ENCODE data around the gene DOK7.

Gene DOK7

DNA sequence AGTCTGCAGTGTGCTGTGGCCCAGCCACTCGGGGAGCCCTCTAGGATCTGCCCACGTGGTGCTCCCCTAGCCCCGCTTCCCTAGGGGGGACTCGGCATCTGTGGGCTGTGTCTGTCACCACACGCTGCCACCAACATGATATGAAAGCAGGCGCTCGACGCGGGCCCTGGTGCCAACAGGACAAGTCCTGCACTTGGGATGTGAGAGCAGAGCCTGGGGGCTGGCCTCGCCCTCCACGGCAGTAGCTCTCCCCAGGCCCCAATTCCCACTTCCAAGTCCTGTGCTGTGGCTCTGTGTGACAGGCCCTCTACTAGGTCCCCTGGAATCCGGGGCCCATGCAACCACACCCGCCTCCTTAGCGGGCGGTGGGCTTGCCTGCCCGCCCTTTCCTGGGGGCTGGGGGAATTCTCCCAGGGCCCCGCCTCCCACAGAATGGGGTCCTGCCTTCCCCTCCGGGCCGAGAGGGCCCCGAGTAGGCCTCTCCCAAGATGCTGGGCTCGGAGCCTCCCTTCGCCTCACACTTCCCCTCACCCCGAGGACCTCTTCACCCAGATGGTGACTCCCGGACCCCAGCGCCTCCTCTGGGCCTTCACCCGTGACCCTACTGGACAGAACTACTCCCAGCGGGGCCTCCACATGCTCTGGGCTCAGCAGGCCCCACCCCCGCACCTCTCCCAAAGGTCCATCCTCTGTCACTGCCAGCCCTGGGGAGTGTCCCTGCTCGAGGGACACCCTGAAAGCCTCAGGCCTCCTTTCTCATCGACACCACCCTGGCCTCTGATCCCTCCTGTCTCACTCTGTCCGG, 57.9 kb downstream of the DOK7 start:
- DNase-seq (ENCODE audit: low read depth): no peak

DNA sequence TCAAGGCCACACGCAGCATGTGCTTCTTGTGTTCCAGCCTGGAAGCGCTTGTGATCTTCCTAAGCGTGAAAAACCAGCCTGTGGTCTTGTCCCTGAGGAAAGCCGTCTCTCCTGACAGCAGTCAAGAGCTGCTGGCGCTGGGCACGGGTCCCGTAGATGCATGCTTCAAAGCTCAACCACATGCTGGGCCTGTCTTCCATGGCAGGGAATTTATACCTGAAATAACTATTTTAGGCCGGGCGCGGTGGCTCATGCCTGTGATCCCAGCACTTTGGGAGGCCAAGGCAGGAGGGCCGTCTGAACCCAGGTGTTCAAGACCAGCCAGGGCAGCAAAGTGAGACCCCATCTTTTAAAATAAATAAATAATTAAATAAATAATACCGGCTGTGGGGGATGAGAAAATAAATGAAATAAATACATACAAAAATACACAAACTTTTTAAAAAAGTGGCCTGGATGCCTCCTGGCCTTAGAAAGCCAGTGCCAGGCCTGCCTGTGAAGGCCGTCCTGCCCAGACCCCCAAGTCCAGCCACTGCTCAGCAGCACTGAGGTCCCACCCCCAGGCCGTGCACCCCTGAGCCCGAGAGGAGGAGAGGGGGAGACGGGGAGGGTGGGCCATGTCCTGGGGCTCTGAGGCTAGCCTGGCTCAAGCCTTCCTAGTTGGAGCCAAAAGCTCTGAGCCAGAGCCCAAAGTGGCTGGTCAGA, 58.7 kb downstream of the DOK7 start:
- DNase-seq (ENCODE audit: low read depth): no peak

DNA sequence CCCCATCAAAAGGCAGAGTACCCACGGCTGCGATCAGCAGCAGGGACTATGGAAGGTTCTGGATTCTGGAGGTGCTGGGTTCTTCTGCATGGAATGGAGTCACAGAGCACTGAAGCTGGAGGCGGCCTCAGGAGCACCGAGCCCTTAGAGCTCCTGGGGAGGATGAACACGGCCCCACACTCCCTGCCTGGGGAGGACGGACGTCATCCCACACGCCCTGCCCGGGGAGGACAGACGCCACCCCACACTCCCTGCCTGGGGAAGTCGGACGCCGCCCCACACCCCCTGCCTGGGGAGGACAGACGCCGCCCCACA, 59.2 kb downstream of the DOK7 start:
- no peak for DNase-seq (ENCODE audit: low read depth)

DNA sequence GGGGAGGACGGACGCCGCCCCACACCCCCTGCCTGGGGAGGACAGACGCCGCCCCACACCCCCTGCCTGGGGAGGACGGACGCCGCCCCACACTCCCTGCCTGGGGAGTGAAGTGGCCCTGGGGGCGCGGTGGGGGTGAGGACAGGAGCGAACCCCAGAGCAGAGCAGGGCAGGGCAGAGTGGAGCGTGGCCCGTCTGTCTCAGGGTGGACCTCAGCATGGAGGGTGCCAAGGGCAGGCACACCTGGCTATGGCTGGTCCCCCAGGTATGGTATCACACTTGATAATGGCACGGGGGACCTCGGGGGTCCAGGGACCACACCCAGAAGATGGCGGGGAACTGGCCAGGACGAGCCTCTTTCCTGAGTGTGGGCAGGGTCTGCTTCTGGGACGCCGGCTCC, 59.5 kb downstream of the DOK7 start:
- DNase-seq (ENCODE audit: low read depth): no peak

DNA sequence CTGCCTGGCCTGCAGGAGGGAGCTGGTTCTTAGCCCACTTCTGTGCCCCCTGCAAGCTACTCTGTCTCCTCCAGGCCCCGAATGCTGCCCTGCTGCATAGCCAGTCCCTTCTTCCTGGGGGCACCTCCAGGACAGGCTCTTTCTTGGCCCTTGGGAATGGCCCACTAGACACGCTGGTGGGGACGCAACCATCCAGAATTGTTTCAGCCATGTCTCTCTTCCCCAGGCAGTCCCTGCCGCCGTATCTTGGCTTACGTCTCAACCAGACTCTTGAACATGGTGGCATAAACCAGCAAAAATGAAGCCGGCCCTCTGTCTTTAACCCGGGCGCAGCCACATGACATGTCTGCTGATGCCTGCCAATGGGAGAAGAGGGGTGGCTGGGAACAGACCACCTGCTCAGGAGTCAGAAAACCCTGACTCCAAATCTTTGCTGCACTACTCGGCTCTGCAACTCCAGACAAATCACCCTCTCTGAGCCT, 60.1 kb downstream of the DOK7 start:
- no peak for DNase-seq (ENCODE audit: low read depth)

DNA sequence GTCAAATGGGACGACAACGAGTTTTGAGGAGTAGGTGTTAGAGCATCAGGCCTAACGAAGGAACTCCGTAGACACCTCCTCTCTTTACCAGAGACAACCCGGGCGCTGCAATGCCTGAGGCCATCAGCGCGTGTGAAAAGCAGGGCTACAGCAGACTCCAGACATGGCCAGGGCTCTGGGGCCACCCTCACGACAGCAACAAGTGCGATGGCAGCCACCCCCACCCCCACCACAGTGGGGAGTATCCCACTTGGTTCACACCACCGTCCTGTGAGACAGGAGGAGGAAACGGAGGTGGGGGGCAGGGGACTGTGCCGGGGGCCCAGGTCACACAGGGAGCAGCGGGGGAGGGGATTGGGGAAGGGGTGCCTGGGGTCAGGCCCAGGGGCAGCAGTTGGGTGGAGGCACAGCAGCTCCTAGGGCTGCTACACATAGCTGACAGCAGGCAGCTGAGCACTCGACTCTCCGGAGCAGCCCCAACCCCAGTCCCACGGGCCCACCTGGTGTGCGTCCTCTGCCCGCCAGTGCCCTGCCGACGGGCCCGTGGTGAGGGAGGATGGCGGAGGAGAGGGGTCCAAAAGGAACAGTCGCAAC, 60.6 kb downstream of the DOK7 start:
- DNase-seq (ENCODE audit: low read depth): no peak

DNA sequence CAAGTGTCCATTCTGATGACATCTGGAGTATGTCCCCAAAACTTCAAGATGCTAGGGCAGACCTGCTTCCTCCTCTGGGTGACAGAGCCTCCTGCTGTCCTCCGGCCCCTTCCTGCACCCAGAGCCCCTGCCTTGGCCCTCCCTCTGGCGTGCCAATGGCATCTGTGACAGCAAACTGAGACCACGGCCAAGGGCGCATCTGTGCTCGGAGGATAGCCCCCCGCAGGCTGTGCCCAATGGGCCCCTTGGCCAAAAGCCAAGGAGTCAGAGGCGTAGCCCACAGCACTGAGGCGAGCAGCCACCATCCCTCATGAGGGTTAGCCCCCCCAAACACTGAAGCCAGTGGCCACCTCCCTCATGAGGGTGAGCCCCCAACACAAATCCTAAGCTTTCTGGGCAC, 61.2 kb downstream of the DOK7 start:
- DNase-seq (ENCODE audit: low read depth): no peak

DNA sequence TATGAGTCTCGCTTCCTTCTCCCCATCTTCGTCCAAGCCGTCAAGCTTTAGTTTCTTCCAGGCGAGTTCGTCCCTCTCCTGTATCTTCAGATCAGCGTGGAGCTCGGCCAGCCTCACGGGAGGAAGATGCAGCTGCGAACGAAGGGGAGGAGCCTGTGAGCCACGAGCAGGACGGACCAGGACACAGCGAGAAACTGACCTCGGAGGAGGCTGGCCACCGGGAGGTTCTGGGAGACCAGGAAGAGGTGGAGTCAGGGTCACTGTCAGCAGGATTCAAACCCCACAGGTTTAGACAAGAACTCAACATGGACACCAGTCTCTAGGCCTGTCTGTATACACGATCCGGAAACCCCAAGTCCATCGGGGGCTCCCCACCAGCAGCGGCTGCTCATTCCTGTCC, 61.8 kb downstream of the DOK7 start:
- DNase-seq (ENCODE audit: low read depth): no peak

DNA sequence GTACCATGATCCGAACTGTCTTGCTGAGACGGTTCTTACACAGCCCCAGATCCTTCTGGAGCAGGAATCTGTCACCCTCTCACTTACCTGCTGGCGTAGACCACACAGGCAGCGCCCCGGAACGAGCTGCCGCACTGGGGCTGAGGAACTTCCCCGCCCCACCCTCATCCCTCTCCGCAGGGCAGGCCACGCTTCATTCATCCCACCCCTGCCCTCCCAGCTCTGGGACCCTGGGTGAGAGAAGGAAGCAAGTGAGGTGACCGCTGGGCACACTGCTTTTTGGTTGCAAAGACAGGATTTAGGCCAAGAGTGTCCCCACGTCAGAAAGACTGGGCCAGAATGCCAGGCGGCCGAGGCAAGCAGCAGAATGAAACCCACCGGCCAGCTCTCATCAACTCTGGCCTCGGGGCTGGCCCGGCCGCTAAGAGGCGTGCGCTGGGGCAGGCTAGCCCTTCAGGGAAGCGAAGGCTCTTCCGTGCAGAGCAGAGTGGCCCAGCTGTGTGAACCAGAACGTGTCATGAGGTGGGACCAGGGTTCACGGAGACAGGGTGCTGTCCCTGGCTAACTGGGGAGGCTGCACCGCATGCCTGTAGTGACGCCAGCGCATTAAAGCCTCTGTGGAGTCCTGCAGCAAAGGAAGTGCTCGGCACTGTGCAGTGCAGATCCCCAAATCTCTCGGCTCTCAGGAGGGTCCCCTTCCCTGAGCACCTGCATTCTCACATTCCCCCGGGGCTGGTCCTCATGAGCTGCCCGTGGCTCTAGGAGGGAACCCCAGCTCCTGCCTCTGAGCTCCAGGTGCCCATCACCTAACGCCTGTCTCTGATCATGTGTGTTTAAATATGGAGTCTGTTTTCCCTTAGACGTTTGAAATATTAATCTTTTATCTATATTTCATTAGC, 62.7 kb downstream of the DOK7 start:
- DNase-seq (ENCODE audit: low read depth): no peak

DNA sequence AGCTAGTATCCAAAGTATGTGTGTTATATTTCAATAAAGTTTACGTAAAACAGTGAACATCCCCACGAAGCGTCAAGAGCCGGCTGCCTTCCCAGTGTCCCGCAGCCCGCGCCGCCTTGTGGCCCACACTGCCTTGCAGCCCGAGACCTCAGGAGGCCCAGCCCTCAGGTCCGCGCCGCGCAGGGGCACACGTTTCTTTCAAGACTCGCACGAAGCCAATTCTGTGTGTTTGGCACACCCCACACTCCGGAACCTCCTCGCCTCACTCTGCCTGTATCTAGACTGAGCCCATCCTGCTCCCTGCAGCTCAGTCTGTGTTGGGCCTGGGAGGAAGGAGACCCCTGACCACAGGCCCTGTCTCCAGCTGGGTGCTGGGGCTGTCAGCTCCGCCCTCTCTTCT, 63.4 kb downstream of the DOK7 start:
- DNase-seq (ENCODE audit: low read depth): no peak

DNA sequence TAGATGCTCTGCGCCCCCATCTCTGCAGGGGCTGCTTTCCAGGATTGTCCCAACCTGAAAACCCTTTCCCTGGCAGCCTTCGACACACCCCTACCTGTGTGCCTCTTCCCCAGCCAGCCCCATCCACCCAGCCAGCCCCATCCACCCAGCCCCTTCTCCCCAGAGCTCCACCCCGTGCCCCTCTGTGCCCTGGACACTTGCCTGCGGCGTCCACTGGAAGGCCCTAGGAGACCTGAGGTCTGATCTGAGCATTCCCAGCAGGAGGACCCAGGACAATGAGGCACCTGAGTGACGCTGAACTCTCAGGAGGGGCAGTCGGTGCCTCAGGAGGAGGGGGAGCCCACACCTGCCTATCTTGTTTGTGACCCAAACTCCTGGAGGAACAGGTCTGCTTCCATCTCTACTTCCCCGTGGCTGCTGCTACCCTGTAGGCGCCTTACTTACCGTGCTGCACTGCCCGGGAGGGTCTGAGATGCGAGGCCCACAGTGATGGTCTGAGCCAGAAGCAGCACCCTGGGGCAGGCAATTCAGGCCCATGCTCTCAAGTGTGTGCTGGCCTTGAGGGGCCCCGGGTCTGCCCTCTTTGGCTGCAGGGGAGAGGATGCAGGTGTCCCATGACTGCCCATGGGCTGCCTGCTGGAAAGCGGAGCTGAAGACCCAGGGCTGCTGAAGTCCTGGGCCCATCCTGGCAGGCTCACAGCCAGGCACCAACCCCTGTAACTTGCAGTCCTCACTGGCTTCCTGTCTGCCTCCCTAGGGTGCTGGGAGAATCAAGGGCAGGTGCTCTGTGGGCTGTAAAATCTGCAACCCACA, 64.2 kb downstream of the DOK7 start:
- no peak for DNase-seq (ENCODE audit: low read depth)

DNA sequence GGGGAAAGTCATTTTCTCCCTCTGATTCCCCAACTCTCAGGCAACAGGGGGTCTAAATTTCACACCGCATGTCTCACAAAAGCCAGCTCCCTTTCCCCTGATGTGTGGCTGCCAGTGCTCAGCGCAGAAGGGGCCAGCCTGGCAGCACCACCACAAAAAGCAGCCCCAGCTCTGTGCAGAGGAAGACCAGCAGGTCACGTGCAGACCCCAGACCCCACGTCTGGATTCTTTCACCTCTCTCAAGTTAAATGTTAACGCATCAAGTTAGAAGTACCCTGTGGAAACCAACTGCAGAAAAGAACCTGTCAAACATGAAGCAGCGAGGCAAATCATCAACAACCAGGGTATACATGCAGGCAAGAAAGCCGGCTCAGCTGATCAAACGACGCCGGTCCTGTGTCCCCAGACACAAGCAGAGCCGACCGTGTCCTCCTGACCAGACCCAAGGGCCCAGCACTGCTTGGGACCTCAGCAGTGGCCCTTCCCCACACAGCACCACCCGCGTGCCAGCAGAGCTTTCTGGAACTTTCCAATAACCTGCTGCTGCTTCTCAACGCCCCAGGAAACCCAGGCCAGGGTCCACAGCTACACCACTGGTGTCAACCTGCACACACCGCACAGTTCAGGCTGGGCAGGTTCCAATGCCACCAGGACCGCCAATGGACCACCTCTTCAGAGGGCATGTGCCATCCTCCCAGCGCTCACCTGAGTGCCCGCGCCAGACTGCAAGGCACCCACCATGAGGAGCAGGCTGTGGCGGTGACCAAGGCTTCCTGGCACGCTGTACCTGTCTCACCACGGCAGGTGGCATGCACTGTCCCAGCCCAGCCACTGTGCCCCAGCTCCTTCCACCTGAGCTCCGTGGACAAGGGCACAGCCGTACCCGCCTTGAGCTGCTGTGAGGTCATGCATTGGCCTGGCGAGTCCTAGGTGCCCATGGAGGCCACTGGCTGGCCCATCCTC, 65.1 kb downstream of the DOK7 start:
- no peak for DNase-seq (ENCODE audit: low read depth)

DNA sequence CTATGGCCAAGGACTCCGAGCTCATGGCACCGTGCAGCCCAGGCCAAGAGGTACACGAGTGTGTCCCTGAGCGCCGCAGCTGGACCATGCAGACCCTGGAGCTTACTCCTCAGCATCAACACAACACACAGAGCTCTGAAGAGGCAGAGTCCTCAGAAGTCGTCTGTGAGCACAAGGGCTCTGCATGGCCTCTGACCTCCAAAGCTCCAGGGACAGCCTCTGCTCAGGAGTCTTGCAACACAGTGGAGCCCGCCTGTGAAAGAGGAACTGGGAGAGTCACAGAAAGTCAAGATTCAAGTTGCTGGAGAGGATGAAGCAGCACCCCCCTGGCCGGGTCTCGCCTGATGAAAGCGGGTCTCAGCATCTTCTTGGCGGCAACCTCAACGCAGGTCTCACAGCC, 66.3 kb downstream of the DOK7 start:
- no peak for DNase-seq (ENCODE audit: low read depth)

DNA sequence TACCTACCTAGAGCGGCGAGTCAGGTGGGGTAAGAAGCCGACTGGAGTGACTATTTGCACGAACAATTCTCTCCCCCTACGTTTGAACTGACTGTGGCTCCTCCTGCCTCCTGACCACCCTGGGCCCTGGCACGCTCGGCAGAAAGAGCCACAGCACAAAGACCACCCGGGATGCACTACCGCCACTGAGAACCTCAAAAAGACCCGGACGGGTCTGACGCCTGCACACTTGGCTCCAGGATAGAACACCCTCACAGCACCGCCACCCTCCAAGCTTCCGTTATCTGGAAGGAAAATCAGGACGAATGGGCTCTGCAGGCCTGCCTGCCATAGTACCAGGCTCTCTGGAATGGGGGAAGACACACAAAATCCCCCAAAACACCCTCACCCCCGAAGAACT, 66.9 kb downstream of the DOK7 start:
- DNase-seq (ENCODE audit: low read depth): no peak

DNA sequence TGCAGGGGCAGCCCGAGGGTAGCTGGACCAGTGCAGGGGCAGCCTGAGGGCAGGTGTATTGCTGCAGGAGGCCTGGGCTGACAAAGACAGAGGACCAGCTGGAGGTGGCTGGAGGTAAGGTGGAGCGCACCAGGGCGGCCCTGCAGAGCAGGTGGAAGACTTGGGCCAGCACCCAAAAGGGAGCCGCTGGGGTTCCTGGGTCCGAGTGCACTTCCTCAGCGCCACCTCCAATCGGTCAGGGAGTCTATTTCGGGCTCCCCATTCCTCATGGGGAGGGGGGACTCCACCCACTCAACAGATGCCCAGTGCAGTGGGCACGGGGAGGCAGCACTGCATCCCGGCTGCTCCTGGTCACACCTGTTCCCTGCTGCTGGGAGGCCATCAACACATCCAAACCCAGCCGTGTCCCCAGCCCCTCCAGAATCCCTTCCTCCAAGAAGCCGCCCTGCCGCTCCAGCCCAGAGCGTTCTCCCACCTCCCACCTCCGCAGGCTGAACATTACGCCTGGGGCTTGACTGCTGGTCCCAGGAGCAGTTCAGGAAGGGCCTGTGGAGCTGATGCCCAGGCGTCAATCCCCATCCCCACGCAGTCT, 67.7 kb downstream of the DOK7 start:
- no peak for DNase-seq (ENCODE audit: low read depth)

DNA sequence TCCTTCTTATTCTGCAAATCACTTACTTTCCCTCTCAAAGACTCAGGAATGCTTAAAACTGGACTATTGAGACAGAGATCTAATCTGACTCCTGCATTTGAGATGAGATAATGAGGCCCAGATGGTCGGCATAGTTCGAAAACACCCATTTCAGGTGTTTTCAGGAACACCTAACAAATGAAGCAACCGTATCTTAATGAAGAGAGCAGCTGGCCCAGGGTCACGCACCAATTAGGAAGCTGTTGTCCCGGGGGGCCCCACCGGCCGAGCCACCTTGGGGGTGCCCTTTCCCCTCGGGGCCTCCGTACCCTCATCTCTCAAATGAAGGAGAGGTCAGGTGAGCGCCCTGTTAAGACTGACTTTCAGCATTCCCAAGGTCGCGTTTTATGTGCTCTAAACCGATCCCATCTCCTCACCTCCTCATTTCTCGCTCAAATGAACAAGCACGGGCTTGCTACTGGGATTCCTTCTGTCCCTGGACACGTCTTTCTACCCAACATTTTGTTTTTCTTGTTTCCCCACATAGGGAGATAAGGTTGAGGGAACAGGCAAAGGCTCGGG, 68.3 kb downstream of the DOK7 start:
- no peak for DNase-seq (ENCODE audit: low read depth)

DNA sequence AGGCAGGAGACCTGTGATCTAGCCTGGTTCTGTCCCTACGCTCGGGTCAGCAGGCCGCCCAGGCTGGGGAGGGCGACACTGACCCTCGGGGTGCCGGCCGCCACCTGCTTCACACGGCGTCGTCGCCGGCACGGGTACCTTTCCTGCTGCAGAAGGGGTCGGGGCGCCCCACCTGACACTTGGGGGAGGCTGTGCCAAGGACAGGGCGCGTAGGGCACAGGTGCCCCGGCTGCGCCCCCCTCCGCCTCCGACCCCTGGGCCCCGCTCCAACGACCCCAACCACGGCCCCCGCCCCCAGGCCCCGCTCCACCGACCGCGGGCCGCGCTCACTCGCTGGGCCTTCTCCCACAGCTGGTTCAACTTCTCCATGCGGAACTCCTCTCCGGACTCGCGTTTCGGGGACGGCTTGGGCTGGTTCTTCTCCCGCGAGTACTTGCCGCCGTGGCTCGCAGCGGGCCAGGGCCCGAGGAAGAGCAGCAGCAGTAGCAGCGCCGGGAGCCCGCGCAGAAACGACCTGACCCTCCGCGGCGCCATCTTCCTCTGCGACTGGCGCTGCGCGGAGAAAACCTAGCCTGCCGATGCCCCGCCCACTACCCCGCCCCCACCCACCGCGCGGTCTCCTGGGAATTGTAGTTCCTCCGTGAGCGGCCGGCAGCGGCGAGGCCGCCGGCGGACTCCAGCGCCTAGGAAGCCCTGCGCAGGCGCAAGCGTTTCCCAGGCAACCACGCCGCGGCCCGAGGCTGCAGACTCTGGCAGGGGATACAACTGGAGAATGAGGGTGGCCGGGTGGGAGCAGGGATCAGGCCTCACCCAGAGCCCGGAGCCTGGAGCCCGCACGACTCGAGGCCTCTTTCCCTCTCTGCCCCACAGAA, 69.0 kb downstream of the DOK7 start, which contains the start of gene LRPAP1:
TSS of gene LRPAP1 (minus strand) at position 544 of the 872 bp plus-strand sequence. CDS start at position 534, 10 bp downstream.
- DNase-seq (ENCODE audit: low read depth): peak; percentile 76

DNA sequence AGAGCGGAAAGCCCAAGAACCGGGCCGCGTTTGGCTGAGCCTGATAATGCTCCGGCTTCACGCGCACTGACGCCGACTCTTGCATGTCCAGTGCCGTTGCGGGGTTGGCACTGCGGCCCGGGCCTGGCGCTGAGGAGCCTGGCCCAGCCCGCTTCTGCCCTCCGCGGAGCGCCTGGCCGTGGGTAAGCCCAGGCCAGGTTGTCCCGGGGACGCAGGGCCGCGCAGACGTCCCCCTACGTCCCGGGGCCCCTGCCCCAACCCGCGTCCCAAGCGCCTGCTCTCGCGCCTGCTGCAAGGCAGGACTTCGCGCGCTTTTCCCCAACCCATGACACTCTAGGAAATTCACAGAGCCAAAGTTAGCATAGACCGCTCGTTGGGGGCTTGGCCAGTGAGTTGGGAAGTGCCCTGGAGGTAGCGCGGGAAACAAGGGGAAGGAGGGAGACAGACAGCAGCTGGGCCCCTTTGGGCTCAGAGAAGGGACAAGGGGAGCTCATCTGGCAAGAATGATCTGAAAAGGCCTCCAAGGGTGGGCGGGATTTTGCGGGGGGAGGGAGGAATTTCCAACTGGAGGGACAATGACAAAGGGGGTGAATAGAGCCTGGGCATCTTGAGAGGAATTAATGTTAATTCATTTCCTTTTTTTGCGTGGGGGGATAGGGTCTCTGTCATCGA, 69.8 kb downstream of the DOK7 start:
- no peak for DNase-seq (ENCODE audit: low read depth)

Measured in amniotic epithelial cell (primary cell).